K562 treated with DMSO at 1 percent for 48 hours (cell line): ENCODE results near the gene ENG. TPM values are rescaled to one million over a fixed set of nuclear protein-coding genes. Genes with fewer than 3 reads are reported as not detected.

ENCODE experiments used
- total RNA-seq: library from RNA; unstranded; fragments of 300-600 nt; gene quantifications from 2 replicates; pipeline ENCODE4 v1.2.3, GENCODE V29; 2022; ENCODE audit warnings: low replicate concordance; ENCODE audit errors: extremely low read depth

Gene ENG
- not detected in 2 replicates for total RNA-seq

GRCh38 chr9:127854184-127854806 lies at the start of gene ENG:
ENG (minus strand) TSS chr9:127854658; CDS start chr9:127854355, 303 bp downstream.

DNA sequence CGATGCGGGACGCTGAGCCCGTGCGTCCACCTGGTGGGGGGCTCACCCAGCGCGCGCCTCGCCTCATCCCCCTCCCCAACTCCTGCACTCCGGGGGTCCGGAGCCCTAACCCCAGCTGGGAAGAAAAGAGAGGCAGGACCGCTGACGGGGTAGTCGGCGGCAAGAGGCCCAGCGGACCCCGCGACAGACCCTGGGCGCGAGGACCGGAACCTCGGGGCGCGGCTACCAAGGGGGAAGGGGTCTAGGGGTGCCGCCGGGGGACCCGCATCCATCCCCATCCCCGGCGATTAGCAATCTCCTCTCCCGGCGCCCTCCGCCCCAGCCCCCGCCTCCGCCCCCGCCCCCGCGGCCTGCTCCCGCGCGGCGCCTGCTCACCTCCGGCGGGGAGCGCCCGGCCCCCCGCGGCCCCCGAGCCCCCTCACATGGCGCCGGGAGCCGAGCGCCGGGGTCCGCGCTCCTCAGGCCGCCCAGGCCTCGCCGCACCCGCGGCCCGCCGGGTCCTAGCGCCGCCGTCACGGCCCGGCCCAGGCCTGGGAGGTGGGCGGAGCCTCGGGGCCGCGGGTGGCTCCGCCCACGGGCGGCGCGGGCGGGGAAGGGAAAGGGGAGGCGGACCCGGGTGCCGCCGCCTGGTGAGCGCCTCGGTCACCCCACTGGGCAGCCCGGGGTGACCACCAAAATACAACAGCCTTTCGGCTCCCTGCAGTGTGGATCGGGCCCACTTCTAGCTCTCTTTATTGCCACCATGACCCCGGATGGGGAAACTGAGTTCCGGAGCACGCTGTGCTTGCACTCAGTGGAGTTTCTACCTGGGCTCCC lies 44.9 kb upstream of the ENG start, which contains the start of gene ST6GALNAC6:
TSS of gene ST6GALNAC6 (minus strand) at position 476 of the 816 bp plus-strand sequence. CDS start 1,622 bp downstream, outside the sequence.

GRCh38 chr9:127877566-127877998 lies 23.1 kb upstream of the ENG start, which contains the start of gene AK1:
AK1 (minus strand) TSS chr9:127877675; CDS start chr9:127874617, 3,058 bp downstream.

DNA sequence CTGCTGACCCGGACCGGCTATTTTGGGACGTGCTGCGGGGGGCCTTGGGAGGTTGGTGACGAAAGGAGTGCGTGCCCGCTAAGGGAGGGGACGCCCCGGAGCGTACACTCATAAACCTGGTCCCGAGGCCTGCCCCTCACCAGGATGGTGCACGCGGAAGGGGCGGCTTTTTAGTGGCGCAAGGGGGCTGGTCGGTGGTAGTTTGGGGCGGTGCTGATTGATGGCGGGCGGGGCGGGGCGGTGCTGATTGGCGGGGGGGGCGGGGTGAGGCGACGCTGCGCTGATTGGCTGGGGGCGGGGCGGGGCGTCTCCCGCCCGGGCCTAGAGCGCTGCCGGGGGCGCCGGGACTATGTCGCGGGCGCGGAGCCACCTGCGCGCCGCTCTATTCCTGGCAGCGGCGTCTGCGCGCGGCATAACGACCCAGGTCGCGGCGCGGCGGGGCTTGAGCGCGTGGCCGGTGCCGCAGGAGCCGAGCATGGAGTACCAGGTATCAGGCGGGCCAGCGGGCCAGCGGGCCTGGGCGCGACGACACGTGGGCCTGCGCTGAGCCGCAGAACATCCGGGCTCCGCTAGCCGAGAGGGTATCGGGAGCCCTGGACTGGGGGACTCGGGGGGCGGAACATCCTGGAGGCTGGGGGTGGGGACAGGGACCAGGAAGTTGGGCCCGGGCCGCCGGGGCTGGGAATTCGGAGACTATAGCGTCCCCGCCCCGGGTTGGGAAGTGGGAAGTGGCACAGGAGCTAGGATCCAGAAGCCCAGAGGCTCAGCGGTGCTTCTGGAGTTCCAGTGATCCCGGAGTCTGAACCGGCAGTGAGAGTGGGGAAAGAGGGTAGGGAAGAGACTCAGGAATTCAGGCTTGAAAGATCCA lies 51.6 kb downstream of the ENG start, which contains the start of gene FPGS:
TSS of gene FPGS (plus strand) at position 307 of the 868 bp plus-strand sequence. CDS start at position 350, 43 bp downstream.

GRCh38 chr9:127785933-127786772 lies 68.3 kb downstream of the ENG start, which contains the start of gene CDK9:
CDK9 (plus strand) TSS chr9:127786034; CDS start chr9:127786149, 115 bp downstream.

DNA sequence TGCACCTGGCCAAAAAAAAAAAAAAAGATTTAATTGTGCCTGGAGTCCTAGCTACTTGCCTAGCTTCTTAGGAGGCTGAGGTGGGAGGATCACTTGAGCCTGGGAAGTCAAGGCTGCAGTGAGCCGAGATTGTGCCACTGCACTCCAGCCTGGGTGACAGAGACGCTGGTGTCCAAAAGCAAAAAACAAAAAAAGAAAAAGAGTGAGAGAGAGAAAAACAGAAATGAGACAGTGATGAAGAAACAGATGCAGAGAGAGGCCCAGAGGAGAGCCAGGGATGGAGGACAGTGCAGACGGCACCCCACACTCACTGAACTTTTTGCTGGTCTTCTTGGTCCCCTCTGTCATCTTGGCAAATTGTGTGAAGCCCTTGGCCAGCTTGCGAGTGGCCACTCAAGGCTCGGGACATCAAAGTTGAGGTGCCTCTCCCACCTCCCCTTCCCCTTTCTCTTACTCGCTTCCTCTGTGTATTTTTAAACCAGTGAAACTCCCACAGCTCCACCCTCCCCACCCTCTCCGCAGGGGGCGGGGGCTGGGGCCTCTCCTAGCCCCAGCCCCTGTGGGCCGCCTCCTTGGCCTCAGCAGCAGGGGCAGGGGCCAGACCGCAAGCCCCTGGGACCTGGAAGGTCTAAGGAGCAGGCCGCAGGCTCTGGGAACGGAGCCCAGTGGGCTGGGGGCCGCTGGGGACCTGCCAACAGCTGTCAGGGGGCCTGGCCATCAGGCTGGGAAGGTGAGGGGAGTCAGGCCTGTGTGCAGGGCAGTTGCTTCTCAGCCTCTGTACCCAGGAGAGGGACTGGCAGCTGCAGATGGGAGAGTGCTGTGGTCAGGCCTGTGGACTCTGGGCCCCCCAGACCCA lies 76.0 kb downstream of the ENG start, which contains the start of gene SH2D3C:
TSS of gene SH2D3C (minus strand) at position 387 of the 856 bp plus-strand sequence. CDS start at position 348, 39 bp downstream.

Other genes with a start within 250 kb of the ENG start
- not detected in 2 replicates for gene STXBP1, start 242.4 kb downstream of the ENG start, total RNA-seq
- gene CFAP157, start 147.7 kb downstream of the ENG start, total RNA-seq: not detected in 2 replicates
- not detected in 2 replicates for gene PTRH1, start 139.0 kb downstream of the ENG start, total RNA-seq
- gene TTC16, start 138.6 kb downstream of the ENG start, total RNA-seq: not detected in 2 replicates
- gene TOR2A, start 119.4 kb downstream of the ENG start, total RNA-seq: not detected in 2 replicates
- not detected in 2 replicates for gene SH2D3C, start 76.0 kb downstream of the ENG start, total RNA-seq
- not detected in 2 replicates for gene CDK9, start 68.6 kb downstream of the ENG start, total RNA-seq
- gene FPGS, start 51.8 kb downstream of the ENG start, total RNA-seq: not detected in 2 replicates
- not detected in 2 replicates for gene AK1, start 23.0 kb upstream of the ENG start, total RNA-seq
- not detected in 2 replicates for gene ST6GALNAC6, start 44.9 kb upstream of the ENG start, total RNA-seq
- gene ST6GALNAC4, start 62.4 kb upstream of the ENG start, total RNA-seq: not detected in 2 replicates
- not detected in 2 replicates for gene PIP5KL1, start 76.1 kb upstream of the ENG start, total RNA-seq
- gene DPM2, start 83.2 kb upstream of the ENG start, total RNA-seq: not detected in 2 replicates
- not detected in 2 replicates for gene EEIG1, start 126.3 kb upstream of the ENG start, total RNA-seq
- gene NAIF1, start 212.7 kb upstream of the ENG start, total RNA-seq: not detected in 2 replicates
- not detected in 2 replicates for gene SLC25A25, start 213.6 kb upstream of the ENG start, total RNA-seq